HG03039 (cell line): Measurements from ENCODE around the gene EXOC2.
"Not testable (repeated sequence)": the region's sequence is repeated elsewhere in the genome, so short reads cannot be mapped to it uniquely, and the experiment has no call there.

Source experiments
- ATAC-seq: cut with Tn5 transposase; IDR thresholded peaks from one replicate; pipeline ENCODE4 v1.9.1; 2021; ENCODE audit warnings: mild to moderate bottlenecking, moderate library complexity; ENCODE audit not compliant: unreplicated experiment

Gene EXOC2

DNA sequence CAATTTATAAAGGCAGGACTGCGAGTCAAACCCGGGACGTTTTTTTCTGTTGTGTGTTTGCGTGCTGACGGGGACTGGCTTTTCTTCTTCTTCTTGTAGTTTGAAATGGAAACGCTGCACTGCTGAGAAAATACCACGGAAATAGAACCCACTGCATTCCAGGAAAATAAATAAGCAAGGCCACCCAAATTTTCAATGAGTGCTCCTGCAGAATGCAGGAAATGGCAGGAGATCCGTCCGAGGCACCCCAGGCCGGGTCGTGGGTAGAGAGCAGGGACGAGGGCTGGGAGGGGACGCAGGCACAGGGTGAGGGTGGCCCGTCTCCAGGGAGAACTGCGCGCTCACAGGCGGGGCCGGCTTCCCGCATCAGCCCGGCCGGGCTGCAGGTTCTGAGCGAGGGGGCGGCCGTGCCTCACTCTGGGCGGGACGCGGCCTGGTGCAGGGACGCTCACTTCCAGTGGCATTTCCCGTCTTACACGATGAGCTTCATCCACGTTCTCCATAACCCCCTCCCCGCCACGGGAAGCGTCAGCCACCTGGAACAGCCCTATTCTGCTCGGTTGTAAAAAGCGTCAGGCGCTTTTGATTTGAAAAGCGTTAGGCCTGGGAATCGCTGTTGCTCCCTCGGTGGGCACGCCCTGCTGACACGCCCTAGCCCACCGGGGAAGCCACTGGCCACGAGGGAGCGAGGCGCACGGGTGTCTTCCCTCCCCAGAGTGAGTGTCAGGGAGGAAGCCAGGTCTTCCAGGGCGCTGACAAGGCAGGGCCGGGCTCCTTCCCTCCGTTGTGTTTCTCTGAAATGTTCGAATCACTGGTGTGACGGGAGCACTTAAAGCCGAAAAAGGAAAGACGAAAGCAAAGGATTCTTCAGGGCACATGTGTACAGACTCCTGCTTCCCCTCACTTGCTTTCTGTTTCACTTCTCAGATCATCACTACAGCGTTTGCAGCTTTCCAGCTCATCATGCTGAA is 17.9 kb upstream of the EXOC2 start:
- ATAC-seq, result peak; percentile 63

DNA sequence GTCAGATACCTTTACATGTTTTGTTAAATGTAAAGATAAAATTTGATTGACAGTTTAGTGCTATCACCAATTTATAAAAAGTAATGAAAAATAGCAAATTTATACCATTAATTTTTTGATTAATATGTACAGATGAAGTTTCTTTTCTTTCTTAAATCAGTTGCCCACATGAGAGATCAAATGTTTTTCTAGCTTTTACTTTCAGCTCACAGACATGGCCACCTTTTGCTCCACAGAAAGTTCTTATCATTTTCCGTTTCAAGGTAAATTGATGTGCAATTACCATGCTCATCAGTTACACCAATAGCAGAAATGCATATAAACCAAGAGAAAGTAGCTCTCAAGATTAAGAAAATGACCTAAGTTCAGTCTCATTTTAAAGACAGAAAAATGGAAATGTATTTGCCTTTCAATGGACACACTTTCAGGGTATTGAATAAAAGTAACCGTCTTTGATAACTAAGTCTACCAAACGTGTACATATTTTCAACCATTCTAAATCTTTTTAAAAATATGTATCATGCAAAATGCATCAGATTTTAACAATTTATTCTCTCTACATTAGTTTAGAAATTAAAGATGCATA is 16.6 kb upstream of the EXOC2 start:
- no peak for ATAC-seq

DNA sequence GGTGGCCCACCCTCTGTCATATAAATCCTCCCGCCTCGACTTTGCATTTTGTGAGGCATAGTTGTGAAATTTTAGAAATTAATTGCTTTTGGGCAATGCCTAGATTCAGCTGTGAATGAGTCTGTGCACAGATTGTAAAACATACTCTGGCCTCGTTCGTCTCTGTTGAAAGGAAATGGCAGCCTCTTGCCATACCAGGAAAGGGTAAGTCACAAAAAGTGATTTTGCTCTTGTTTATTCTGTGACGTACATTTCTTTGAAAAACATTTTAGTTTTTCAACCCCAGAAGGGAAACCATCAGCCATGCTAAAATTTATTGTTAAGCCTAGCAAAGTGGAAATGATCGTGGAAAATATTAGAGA is 15.3 kb upstream of the EXOC2 start:
- no peak for ATAC-seq

DNA sequence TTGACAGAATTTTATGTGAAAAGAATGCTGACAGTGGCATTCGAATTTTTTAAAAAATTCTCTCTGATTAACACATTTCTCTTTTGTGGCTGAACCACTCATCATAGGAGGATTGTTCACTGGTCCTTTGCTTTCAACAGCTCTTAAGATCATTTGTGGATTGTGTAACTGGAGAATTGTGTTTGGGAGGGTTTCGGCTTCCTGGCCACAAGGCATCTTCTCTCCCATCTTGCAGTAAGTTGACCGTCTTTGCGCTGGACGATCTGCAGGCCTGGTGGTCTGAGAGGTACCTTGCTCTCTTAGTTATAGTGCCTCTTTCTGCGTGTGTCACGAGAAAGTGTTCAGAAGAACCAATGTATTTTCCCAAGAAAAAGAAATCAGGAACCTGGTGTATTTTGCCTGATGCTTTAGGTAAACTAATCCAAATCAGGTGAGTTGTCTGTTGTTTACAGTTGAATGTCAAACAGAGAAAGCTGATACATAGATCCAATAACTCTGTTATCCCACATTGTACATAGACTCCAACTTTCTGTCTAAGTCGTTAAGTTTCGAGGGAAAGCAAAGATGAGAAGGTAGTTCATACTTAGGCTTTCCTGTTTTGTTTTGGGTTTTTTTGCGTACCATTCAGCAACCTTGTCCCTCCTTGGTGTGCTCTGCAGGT is 14.8 kb upstream of the EXOC2 start:
- no peak for ATAC-seq

DNA sequence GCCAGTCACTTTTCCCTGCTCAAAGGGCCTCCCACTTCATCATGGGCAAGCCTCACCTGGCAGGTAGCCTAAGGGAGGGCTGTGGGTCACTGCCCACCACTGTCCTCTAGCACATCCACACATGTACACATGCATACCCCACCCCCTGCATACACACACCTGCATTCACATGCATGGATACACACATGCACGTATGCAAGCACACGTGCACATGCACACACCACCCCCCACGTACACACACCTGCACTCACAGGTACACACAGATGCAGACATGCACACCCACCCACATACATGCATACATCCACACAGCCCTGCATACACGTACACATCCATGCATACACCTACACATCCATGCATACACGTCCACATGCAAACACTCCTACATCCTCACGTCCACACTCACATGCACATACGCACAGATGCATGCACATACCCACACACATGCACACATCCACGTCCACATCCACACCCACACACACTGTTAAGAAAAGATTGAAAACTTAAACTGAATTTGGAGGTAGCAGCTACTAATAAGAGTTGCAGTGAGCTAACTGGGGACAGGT is 14.0 kb upstream of the EXOC2 start:
- no peak for ATAC-seq

DNA sequence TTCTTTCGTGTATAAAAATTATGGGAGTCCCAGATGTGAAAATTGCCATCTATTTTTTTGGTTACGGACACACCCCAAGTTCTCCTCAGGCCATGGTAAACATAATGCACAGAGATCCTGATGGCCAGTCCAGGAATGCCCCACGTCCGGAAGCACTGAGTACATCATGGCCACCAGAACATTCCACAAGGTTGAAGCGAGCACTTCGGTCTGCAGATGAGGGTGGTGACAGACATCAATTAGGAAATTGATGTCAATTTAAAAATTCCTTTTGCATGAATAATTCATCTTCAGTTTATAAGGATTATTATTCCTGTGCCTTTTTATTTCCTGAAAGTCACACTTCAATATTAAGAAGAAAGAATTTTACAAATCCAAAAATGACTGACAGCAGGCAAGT is 13.2 kb upstream of the EXOC2 start:
- ATAC-seq, result no peak

DNA sequence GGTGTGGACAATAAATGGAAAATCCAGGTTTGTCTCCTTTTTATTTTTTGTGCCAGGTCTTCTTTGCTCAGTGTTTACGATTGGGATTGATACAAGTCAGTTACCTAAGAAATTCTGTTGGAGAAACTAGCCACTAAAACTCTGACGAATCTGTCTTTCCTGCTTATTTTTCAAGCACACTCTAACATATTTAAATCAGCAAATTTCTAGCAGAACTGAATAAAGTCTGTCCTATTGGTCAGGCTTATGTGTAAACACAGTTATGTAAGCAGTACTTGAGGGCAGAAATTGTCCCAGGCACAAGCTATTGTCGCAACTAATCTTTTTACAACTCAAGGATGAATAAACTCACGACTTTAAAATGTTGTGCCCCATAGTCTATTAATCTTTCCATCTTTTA is 12.1 kb upstream of the EXOC2 start:
- no peak for ATAC-seq

DNA sequence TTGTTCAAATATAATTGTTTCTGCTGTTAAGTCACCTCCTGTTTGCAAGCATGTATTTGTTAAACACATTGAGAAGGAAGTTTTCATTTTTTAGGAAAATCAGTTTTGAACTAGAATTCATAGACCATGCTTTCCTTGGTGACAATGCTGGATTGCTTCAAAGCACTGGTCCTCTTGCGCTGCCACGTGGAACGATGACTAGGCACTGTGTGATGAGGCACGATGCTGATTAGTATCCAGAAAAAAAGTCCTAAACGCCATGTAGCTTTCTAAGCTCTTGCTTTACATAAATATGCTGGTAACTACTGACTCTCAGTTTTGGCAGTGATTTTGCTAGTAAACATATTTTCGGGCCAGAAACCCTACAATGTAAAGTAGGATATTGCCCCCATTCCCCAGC is 11.1 kb upstream of the EXOC2 start:
- no peak for ATAC-seq

DNA sequence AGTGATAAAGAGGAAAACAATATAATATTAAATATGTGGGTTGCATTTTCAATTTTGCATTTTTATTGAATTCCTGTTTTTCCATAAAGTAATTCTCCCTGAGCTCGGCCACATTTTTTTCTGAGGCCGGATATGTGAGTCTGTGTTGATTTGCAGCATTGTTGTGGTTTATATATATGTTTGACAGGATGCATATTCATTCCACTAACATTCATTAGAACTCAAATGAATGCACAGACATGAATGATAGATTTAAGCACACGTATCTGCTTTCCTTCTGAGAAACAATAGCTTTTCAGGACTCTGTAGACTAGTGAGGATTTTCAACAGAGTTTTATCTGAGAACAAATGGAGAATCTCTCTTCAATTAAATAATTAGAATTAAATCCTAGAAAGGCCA is 10.6 kb upstream of the EXOC2 start:
- no peak for ATAC-seq

DNA sequence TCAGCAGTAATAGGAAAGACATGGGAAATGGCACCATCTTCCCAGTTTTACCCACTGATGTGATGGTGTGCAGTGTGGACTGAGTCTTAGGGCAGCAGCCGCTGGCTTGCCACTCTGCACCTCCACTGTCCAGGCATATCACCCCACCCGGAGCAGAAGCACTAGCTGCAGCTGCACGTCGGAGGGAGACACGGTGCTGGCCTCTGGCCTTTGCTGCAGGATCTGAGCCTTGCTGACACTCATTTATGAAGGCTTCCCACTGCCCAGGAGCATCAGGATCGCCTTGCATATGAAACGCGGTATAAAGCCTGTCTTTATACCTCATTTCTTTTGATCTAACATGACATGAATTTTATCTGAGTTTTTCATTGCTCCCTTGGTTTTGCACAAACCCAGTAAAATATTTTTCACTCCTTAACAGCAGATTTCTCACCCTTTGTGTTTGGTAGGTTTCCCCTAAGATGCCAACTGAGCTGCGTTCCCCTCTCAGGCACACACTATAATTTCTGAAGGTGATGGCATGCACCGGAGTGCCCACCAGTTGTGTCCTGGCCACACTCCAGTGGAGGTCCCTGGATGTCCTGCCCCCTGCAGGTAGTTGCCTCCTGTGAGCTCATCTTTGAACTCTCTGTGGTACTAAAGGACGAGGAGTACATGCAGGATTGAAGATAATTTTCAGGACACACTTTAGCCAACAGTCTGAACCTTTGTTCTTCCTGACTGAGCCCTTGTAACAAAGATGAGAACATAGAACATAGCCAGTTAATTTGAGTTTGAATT is 9.0 kb upstream of the EXOC2 start:
- no peak for ATAC-seq

DNA sequence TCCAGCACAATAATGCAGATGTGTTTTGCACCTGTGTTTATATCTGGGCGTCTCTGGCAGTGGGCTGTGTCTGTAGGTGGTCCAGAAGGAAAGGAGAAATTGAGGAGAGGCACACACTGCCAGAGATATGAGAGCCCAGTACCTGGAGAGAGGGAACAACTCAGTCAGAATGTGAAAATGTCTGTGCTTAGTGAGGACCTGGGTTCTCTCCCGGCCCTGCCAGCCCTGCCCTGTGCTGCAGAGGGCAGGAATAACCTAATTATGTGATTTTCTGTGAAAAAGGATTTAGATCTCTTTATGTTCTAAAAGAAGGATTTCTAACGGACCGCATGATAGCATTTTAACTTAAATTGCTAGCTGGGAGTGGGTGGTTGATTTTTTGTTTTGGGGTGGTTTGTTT is 8.3 kb upstream of the EXOC2 start:
- no peak for ATAC-seq

DNA sequence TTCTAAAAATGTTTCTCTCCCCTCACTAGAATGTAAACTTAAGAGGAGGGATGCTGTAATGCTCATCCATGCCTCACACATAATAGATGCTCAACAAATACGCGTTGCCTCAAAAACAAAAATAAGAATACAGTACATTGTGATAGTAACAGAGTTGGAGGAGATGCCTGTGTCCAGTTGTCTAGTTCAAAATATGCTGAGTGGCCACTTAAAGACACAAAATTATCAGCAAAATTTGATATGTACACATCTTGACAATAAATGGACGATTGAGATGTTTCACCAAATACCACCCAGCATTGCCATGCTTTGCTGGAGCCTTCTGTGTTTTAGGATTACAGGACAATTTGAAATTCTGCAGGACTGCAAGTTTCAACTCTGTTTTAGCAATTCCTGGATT is 7.6 kb upstream of the EXOC2 start:
- ATAC-seq, result no peak

DNA sequence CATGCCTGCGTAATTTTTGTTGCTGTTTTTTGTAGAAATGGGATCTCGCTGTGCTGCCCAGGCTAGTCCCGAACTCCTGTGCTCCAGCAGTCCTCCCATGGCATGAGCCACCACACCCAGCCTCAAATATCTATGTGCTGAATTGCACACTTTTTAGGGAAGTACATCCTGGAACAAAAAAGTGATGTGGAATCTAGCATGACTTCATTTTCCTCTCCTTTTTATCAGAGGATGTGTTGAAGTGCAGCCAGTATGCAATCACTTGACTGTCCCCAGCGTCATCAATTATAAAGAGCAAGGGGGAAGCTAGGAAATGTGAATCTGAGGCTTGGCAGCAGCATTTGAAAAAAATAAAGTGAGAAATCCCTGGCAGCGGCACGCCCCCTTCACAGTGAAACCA is 6.4 kb upstream of the EXOC2 start:
- ATAC-seq, result no peak

DNA sequence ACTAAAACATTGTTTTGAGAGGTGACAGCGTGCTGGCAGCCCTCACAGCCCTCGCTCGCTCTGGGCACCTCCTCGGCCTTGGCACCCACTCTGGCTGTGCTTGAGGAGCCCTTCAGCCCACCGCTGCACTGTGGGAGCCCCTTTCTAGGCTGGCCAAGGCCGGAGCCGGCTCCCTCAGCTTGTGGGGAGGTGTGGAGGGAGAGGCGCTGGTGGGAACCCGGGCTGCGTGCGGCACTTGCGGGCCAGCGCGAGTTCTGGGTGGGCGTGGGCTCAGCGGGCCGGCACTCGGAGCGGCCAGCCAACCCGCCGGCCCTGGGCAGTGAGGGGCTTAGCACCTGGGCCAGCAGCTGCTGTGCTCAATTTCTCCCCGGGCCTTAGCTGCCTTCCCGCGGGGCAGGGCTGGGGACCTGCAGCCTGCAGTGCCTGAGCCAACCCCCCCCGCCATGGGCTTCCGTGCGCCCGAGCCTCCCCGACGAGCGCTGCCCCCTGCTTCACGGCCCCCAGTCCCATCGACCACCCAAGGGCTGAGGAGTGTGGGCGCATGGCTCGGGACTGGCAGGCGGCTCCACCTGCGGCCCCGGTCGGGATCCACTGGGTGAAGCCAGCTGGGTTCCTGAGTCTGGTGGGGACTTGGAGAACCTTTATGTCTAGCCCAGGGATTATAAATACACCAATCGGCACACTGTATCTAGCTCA is 1.6 kb upstream of the EXOC2 start:
- not testable (repeated sequence) for ATAC-seq

DNA sequence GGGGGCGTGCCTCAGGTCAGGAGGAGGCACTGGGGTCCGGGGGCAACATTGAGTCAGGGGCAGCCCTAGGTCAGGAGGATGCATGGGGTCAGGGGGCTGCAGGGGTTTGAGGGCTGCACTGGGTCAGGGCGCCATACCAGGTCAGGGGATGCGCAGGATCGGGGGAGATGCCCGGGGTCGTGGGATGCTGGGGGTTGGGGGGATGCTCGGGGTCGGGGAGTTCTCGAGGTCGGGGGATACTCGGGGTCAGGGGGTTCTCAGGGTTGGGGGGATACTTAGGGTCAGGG is 727 bp upstream of the EXOC2 start:
- no peak for ATAC-seq

DNA sequence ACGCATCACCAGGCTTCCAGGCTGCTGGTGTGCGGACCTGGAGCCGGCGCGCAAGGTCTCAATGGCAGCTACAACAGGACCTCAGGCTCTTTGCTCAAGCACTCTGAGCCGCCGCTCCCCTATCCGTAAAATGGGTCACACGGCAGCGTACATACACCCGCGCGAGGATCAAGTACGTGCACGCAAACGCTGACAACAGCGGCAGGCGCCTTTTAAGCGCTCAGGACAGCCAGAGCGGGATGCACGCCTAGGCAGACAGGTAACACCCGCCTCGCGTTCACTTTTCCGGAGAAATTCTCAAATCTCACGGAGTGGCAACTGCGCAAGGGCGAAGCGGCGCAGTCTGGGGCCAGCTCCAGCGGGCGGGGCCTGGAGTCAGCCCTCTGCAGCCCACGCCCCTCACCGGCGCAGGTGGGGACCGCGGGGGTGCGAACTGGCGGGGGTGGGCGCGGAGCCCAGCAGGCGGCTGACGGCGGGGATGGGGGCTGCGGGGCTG is 535 bp downstream of the EXOC2 start:
- ATAC-seq, result peak; percentile 47

DNA sequence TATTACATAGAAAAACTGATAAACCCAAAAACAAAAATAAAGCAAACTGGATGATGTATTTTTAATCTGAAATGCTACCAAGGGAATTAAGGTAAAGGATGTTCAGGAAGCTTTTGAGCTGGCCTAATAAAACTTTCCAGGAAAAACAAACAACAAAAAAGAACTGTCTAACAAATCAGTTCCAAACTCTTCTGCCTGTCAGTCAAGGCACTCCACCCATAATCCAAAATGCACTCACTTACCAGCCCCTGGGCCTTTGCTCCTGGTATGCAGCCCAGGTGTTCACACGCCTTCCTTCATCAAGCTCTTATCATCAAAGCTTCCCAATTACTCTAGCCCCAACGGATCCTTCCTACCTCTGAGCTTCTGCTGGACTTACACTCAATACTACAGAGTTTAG is 3.7 kb downstream of the EXOC2 start:
- no peak for ATAC-seq

DNA sequence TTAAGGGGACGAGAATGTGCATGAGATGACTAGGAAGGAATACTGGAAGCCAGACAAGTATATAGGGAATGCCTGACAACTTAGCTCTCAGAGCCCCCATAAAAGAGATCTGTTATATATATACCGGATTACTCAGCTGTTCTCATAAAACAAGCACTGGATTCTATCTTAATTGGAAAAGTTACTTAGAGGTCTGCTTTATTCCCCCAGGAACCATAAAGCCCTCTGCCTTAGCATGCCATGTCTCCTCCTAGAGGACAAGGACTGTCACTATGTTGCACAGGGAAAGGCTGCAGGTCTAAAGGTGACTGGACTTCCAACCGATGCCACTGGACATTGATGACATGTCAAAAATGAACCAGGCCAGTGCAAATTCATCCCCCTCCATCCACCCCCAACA is 6.4 kb downstream of the EXOC2 start:
- ATAC-seq, result no peak

DNA sequence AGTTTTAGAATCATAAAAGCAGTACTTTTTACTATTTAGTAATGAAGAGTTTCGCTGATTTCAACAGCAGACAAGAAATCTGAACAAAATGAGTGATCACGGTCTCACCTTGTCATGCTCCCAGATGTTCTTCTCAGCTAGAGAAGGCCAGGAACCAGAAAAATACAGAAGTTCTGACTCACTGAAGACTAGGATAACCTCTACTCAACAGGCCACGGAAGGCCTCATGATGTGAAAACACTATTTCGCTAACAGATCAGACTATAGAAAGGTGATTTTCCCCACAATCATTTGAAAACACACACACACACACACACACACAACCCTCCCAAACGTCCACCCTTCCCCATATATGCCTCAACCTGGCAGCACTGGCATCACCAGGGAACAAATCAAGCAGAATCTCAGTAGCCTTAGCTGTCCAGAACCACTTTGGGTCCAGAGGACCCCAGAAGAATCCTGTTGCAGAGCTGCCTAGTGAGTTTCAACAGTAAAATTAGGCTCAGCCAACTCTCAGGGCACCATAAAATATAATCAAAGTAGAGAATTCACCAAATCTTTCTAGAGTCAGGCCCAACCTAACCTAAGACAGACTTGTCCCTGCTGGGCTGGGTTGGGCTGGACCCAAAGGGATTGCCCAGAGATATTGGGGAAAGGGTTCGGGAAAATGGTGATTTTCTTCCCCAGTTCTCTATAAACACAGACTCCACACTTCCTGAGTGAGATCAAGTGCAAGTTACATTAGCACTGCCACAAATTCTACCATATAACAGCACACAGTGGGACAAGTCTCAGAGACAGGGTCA is 7.9 kb downstream of the EXOC2 start:
- peak; percentile 70 for ATAC-seq
